HG02588 (cell line): ENCODE measurements around the gene STARD10.

Experiments used
- ATAC-seq: cut with Tn5 transposase; IDR thresholded peaks from one replicate; pipeline ENCODE4 v1.9.1; 2021; ENCODE audit warnings: mild to moderate bottlenecking, moderate library complexity; ENCODE audit not compliant: unreplicated experiment

Gene STARD10

DNA sequence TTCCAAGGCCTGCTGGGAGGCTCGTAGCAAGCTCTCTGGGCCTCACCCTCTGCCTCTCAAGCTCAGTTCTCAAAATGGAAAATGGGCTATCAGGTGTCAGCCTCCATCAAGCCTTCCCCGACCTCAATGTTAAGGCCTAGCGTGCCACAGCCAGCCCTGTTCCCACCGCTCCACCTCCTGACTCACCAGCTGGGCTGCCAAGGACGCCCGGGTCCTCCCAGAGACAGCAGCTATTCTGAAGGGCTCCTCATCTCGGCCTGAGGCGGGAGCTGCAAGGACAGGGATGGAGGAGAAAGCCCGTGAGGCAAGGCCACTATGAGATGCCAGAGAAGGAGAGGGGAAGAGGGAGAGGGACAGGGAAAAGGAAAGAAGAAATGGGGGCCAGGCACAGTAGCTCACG, 61.5 kb downstream of the STARD10 start:
- no peak for ATAC-seq

GRCh38 chr11:72730737-72731136, 63.1 kb downstream of the STARD10 start:
- ATAC-seq = no peak

DNA sequence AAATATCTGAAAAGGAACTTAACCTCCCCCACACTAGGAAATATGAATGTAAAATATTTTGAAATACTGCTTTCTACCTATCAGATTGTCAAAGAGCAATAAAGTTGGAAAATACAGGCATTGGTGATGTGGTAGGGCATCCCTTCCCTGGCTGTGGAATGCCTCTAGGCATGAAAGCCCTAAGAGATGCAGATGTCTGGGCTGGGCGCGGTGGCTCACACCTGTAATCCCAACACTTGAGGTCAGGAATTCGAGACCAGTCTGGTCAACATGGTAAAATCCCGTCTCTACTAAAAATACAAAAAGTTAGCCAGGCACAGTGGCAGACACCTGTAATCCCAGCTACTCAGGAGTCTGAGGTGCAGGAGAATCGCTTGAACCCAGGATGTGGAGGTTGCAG, 63.6 kb downstream of the STARD10 start:
- no peak for ATAC-seq

DNA sequence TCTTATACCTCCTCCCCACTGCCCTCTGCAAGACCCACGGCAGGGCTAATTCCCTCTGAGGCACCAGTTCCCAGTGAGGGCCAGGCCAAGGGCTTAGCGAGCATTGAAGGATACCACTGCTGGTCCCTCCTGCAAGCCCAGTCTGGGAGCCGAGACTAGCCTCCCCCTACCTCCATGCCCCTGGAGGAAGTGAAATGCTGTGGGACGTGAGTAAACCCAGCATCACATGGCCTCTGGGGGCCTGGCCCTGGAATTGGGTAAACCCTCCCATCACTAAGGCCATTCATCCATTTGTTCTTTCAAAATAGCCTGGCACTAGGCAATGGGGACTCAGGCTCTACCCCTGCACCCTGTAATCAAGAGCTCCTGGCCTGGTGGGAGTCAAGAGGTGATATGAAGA, 66.3 kb downstream of the STARD10 start:
- no peak for ATAC-seq

DNA sequence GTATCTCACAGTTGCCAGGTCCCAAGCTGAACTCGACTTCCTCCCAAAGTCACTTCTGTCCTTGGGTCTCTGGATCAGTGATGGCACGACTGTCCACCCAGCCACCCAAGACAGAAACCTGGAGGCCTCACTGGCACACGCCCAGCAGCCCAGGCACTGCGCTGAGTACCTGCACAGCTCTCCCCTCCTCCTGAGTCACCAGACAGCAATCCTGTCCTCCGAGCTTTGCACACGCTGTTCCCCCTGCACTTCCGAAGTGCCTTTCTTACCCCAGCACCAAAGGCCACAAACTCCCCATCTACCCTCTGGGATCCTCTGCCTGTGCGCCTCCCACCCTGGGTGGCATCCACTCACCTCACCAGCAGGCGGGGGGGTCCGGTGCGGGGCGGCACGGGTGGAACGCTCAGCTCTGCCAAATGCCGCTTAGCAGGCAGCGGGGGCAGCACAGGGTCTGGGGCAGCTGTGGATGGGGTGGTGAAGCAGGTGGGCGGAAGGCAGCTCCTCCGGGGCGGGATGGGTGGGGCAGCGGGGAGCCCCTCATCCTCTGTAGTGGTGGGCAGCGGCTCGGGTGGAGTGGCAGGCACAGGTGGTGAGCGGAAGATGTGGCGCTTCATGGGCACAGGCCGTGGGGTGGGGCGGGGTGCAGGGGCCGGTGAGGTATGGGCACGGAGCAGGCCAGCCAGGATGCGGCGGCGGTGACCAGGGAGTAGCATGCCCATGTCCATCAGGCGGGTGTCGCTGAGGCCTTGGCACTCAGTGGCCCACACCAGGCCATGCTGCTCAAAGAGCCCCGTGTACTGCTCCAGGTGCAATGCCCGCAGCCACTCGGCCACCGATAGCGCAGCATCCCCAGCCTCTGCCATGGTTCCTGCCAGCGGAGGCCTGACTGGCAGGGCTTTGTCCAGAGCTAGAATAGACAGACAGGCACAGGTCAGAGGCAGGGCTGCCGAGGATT, 67.3 kb downstream of the STARD10 start:
- no peak for ATAC-seq

GRCh38 chr11:72725724-72726028, 68.2 kb downstream of the STARD10 start:
- no peak for ATAC-seq

DNA sequence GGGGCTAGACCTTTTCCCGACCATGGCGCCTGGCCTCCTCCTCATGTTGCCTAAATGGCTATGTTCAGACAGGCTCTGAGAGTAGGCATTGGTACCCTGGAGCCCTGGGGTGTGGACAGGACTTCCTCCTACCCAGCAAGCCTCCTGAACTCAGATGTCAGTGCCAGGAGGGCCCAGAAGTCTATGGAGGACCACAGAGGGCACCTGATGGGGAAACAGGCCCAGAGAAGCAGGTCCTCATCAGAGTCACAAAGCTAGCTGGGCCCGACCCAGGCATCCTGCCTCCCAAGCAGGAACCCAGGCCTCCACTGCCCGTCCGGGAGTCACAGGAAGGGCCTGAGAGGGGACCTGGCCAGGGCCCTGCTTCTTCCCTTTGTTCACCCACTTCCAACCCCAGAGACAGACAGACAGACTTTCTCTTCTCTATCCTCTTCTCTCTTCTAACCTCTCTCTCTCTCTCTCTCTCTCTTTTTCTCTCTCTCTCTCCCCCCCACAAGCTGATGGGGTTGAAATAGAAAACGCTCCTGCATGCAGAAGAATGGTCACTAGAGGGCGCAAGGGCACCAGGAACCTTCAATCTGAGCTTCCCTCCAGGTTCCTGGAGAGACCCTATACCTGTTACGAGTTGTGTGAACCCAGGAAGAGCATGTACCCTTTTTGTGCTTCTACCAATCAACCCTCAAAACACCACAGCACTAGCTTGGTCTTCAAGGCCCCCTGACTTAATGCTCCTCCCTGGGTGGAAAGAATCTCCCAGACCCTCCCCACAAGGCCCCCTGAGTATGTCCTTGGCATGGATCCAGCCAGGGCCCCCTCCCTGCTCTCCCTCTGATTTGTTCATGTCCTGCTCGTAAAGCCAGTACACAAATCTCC, 68.8 kb downstream of the STARD10 start:
- ATAC-seq = no peak

- no peak for ATAC-seq
These were observed 69.8 kb downstream of the STARD10 start for GRCh38 chr11:72724021-72724551.

DNA sequence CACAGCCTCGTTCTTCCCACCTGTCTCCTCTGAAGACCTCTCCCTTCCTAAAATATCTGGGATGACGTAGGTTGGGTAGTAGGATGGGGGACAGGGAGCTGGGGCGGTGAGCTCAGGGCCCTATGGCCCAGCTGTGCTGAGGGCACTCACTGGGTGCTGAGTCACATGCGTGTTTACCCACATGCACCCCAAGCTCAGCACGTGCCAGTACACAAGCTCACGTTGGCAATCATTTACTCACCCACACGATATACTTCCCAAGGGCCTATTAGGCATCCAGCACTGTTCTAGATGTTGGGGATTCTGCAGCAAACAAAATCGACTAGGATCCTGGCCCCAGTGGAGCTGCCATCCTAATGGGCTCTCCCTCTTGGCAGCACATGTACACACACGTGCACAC, 70.3 kb downstream of the STARD10 start:
- no peak for ATAC-seq

GRCh38 chr11:72722050-72722748, 71.6 kb downstream of the STARD10 start:
- ATAC-seq = peak; percentile 64

- no peak for ATAC-seq
These were observed 72.2 kb downstream of the STARD10 start for GRCh38 chr11:72721689-72722049.

DNA sequence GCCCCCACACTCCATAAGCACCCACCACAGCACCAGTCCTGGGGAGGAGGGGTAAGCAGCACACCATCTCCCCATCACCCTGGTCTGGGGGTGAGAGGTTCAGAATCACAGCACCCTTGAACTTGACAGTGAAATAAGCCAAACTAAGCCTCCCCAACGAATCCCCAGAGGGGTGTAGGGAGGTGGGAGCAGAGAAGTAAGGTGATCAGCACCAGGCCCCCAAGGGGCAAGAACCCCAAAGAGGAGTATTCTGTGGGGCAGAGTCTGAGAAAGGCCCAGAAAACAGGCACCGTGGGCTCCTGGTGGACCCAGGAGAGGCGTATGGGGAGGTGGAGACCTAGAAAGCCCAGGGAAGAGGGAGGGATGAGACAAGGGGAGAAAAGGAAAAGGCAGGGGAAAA, 72.6 kb downstream of the STARD10 start:
- no peak for ATAC-seq

GRCh38 chr11:72720784-72721183, 73.1 kb downstream of the STARD10 start:
- no peak for ATAC-seq

- no peak for ATAC-seq
These were observed 73.8 kb downstream of the STARD10 start for GRCh38 chr11:72720047-72720446.

GRCh38 chr11:72719551-72719950, 74.3 kb downstream of the STARD10 start:
- ATAC-seq = no peak

GRCh38 chr11:72719144-72719543, 74.7 kb downstream of the STARD10 start:
- no peak for ATAC-seq

- ATAC-seq = no peak
These were observed 75.7 kb downstream of the STARD10 start for GRCh38 chr11:72718101-72718501.

DNA sequence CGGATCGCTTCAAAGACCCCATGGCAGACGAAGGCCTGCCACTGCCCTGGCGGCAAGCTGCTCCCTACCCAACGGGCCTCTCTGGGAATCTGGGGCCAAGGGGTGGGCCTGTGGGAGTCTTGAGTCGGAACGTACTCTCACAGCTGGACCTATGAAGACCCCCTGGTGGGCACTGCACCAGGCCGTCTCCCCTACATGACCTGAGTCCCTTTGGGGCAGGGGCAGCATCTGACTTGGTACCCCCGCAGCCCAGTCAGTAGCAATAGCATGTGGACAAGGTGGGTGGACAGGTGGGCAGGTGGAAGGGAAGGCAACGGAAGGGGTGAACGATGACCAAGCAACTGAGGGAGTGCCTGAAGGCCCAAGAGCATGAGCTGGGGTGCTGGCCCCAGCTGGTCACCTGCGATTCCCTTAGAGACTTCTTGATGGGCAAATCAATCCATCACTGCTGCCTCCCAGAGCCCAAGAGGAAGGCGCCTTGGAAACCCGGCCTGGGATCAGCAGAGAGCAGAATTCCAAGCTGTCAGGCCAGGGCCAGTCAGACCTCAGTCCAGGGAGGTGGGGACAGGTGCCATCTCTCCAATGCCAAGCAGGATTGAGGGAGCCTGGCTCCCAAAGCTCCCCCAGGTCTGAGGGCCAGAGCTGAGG, 76.9 kb downstream of the STARD10 start:
- ATAC-seq = no peak

DNA sequence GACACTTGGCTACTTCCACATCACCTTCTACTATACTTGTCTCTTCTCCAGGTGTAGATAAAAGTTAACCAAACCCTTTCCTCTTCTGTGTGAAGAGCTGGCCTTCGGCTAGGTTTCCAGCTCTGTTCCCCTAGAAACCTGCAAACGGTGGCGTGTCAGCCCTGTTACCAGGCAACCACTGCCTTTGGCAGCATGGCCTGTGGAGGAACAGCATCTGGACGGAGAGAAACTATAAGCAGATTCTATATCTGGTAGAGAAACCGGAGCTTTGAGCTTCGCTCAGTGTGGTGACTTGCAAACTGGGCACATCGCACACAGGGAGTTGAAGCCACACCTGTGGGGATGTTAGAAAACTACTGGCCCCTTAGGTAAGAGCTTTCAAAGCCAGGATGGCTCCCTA, 77.6 kb downstream of the STARD10 start:
- no peak for ATAC-seq

DNA sequence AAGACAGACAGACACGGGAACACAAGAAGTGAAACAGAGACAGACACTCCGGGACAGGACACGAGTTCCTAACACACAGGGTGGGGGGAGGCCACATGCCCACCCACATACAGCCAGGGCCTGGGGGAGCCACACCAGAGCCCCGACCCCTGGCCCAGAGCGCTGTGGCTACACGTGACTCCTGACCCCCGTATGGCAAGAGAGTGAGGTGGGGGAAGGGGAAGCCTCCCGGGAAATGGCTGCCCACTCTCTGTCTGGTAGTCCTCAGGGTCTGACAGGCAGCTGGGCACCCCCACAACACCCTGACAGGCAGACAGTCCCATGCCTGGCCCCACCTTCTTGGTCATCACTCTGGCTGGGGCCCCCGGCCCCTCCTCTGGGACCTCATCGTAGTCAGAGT, 81.0 kb downstream of the STARD10 start:
- no peak for ATAC-seq
